GM10248 (cell line): ENCODE data around the gene KRT85.

Experiments
- CTCF ChIA-PET: fragments of 300-600 bp; sonication (Branson Sonifier 250); formaldehyde crosslinking; extraction: SDS; loops from one replicate; lab custom pipeline; 2021; ENCODE audit warnings: antibody characterized with exemption; lab: Yijun Ruan, JAX
- POLR2A ChIA-PET: fragments of 350-650 bp; sonication (Branson Sonifier 250); formaldehyde crosslinking; extraction: SDS; loops from one replicate; lab custom pipeline; 2020; ENCODE audit warnings: antibody characterized with exemption; lab: Yijun Ruan, JAX
- DNase-seq: peaks from one replicate; pipeline ENCODE4 v3.0.0; 2012; ENCODE audit errors: extremely low spot score
- TF ChIP-seq, protein P1 (sequence below): IDR thresholded peaks from 2 replicates; pipeline ENCODE4 v1.5.1; 2012; ENCODE audit warnings: mild to moderate bottlenecking, low read depth; ENCODE audit errors: extremely low read depth, missing control alignments, control extremely low read depth

Gene KRT85

DNA sequence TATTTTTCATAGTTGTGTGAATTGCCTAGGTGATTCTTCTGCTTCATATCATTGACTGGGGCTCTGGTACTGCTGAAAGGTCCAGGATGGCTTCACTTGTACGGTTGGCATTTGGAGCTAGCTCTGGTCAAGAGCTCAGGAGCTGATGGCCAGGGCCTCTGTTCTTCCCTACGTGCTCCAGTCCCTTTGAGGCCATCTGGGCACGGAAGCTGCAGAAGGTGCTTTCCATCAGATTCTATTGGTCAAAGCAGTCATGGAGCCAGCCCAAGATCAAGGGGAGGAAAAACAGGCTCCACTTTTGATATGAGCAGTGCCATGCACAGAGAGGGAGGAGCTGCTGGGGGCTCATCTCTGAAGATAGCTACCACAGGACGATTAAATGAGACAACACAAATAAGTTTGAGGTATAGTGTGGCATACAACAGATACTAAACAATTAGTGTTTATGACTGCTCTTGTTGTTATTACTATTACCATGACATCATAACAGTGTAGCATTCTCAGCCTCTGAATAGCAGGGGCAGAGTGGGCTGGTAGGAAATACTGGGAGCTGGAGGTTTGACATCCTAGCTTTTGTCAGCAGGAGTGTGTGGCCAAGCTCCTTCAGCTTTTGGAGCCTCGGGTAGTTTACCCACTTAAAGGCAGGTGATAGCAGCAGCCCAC is 56.5 kb downstream of the KRT85 start:
- POLR2A ChIA-PET: no interaction called here
- DNase-seq: no peak
- CTCF ChIA-PET: interaction anchor here (1.6 to 3.4 kb wide), 4 partner anchors 17 to 73 kb away, joined by 4 to 24 read pairs (median 14); no protein-coding TSS in a partner anchor
- TF ChIP-seq, protein P1, sequence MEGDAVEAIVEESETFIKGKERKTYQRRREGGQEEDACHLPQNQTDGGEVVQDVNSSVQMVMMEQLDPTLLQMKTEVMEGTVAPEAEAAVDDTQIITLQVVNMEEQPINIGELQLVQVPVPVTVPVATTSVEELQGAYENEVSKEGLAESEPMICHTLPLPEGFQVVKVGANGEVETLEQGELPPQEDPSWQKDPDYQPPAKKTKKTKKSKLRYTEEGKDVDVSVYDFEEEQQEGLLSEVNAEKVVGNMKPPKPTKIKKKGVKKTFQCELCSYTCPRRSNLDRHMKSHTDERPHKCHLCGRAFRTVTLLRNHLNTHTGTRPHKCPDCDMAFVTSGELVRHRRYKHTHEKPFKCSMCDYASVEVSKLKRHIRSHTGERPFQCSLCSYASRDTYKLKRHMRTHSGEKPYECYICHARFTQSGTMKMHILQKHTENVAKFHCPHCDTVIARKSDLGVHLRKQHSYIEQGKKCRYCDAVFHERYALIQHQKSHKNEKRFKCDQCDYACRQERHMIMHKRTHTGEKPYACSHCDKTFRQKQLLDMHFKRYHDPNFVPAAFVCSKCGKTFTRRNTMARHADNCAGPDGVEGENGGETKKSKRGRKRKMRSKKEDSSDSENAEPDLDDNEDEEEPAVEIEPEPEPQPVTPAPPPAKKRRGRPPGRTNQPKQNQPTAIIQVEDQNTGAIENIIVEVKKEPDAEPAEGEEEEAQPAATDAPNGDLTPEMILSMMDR: no peak
